Measurements from ENCODE around the gene TMEM101.
"Not testable (repeated sequence)": the region's sequence is repeated elsewhere in the genome, so short reads cannot be mapped to it uniquely, and the experiment has no call there.

Gene TMEM101

GRCh38 chr17:44038604-44039011 is 23.8 kb upstream of the TMEM101 start:
- DNase-seq (ENCODE audit: low spot score), result no peak
- no peaks in the 10 kb centered on the region for H3K9me3 Mint-ChIP-seq
- H3K27ac Mint-ChIP-seq, result no peak overlapping the region
- peaks cover 32% of the 10 kb centered on the region for H3K36me3 Mint-ChIP-seq (ENCODE audit: low read depth)
- H3K4me1 Mint-ChIP-seq (ENCODE audit: low read depth), result peaks cover 11% of the 10 kb centered on the region
- no peak overlapping the region for H3K4me3 Mint-ChIP-seq
- H3K27me3 Mint-ChIP-seq (ENCODE audit: low read depth), result no peaks in the 10 kb centered on the region

GRCh38 chr17:44037471-44037870 is 22.7 kb upstream of the TMEM101 start:
- Mint-ChIP-seq H3K27me3 (ENCODE audit: low read depth) (no peaks in the 10 kb centered on the region), H3K9me3 (no peaks in the 10 kb centered on the region), H3K36me3 (ENCODE audit: low read depth) (peaks cover 37% of the 10 kb centered on the region), H3K4me1 (ENCODE audit: low read depth) (peaks cover 11% of the 10 kb centered on the region), H3K27ac (no peak overlapping the region), H3K4me3 (no peak overlapping the region)
- DNase-seq (ENCODE audit: low spot score), result no peak

GRCh38 chr17:44034688-44035087 is 19.9 kb upstream of the TMEM101 start:
- H3K4me1 Mint-ChIP-seq (ENCODE audit: low read depth); H3K27me3 Mint-ChIP-seq (ENCODE audit: low read depth); H3K9me3 Mint-ChIP-seq; H3K27ac Mint-ChIP-seq; DNase-seq (ENCODE audit: low spot score); H3K4me3 Mint-ChIP-seq: not testable (repeated sequence)
- H3K36me3 Mint-ChIP-seq (ENCODE audit: low read depth), result peaks cover 42% of the 10 kb centered on the region

- no peak for DNase-seq (ENCODE audit: low spot score)
- Mint-ChIP-seq H3K4me3 (no peak overlapping the region), H3K27me3 (ENCODE audit: low read depth) (no peaks in the 10 kb centered on the region), H3K4me1 (ENCODE audit: low read depth) (peaks cover 12% of the 10 kb centered on the region), H3K27ac (no peak overlapping the region), H3K36me3 (ENCODE audit: low read depth) (peaks cover 45% of the 10 kb centered on the region), H3K9me3 (no peaks in the 10 kb centered on the region)
Measured at GRCh38 chr17:44033861-44034408, 19.2 kb upstream of the TMEM101 start.

- H3K36me3 Mint-ChIP-seq (ENCODE audit: low read depth), result peaks cover 34% of the 10 kb centered on the region
- H3K4me1 Mint-ChIP-seq (ENCODE audit: low read depth), result peaks cover 13% of the 10 kb centered on the region
- no peak for DNase-seq (ENCODE audit: low spot score)
- no peak overlapping the region for H3K27ac Mint-ChIP-seq
- no peaks in the 10 kb centered on the region for H3K27me3 Mint-ChIP-seq (ENCODE audit: low read depth)
- no peaks in the 10 kb centered on the region for H3K9me3 Mint-ChIP-seq
- no peak overlapping the region for H3K4me3 Mint-ChIP-seq
Measured at GRCh38 chr17:44030482-44030881, 15.7 kb upstream of the TMEM101 start.

- no peaks in the 10 kb centered on the region for H3K27me3 Mint-ChIP-seq (ENCODE audit: low read depth)
- peaks cover 13% of the 10 kb centered on the region for H3K4me1 Mint-ChIP-seq (ENCODE audit: low read depth)
- peaks cover 34% of the 10 kb centered on the region for H3K36me3 Mint-ChIP-seq (ENCODE audit: low read depth)
- DNase-seq (ENCODE audit: low spot score), result no peak
- H3K27ac Mint-ChIP-seq, result no peak overlapping the region
- no peak overlapping the region for H3K4me3 Mint-ChIP-seq
- no peaks in the 10 kb centered on the region for H3K9me3 Mint-ChIP-seq
Measured at GRCh38 chr17:44029736-44030135, 15.0 kb upstream of the TMEM101 start.

GRCh38 chr17:44024853-44025252 is 10.1 kb upstream of the TMEM101 start:
- Mint-ChIP-seq H3K27me3 (ENCODE audit: low read depth) (no peaks in the 10 kb centered on the region), H3K9me3 (no peaks in the 10 kb centered on the region), H3K4me3 (no peak overlapping the region), H3K36me3 (ENCODE audit: low read depth) (peaks cover 8% of the 10 kb centered on the region), H3K27ac (no peak overlapping the region), H3K4me1 (ENCODE audit: low read depth) (peaks cover 10% of the 10 kb centered on the region)
- no peak for DNase-seq (ENCODE audit: low spot score)

- peaks cover 4% of the 10 kb centered on the region for H3K4me1 Mint-ChIP-seq (ENCODE audit: low read depth)
- DNase-seq (ENCODE audit: low spot score), result no peak
- peaks cover 4% of the 10 kb centered on the region for H3K36me3 Mint-ChIP-seq (ENCODE audit: low read depth)
- H3K9me3 Mint-ChIP-seq, result no peaks in the 10 kb centered on the region
- H3K4me3 Mint-ChIP-seq, result no peak overlapping the region
- H3K27me3 Mint-ChIP-seq (ENCODE audit: low read depth), result no peaks in the 10 kb centered on the region
- no peak overlapping the region for H3K27ac Mint-ChIP-seq
Measured at GRCh38 chr17:44024271-44024663, 9.5 kb upstream of the TMEM101 start.

- Mint-ChIP-seq H3K4me1 (ENCODE audit: low read depth) (no peaks in the 10 kb centered on the region), H3K27ac (no peak overlapping the region), H3K9me3 (no peaks in the 10 kb centered on the region), H3K27me3 (ENCODE audit: low read depth) (no peaks in the 10 kb centered on the region), H3K36me3 (ENCODE audit: low read depth) (peaks cover 2% of the 10 kb centered on the region), H3K4me3 (no peak overlapping the region)
- no peak for DNase-seq (ENCODE audit: low spot score)
Measured at GRCh38 chr17:44023545-44024270, 8.9 kb upstream of the TMEM101 start.

GRCh38 chr17:44022246-44022645 is 7.5 kb upstream of the TMEM101 start:
- H3K9me3 Mint-ChIP-seq, result no peaks in the 10 kb centered on the region
- H3K4me1 Mint-ChIP-seq (ENCODE audit: low read depth), result no peaks in the 10 kb centered on the region
- no peak for DNase-seq (ENCODE audit: low spot score)
- no peak overlapping the region for H3K27ac Mint-ChIP-seq
- no peaks in the 10 kb centered on the region for H3K27me3 Mint-ChIP-seq (ENCODE audit: low read depth)
- H3K4me3 Mint-ChIP-seq, result no peak overlapping the region
- H3K36me3 Mint-ChIP-seq (ENCODE audit: low read depth), result peaks cover 2% of the 10 kb centered on the region

- not testable (repeated sequence) for H3K9me3 Mint-ChIP-seq; H3K27me3 Mint-ChIP-seq (ENCODE audit: low read depth); H3K36me3 Mint-ChIP-seq (ENCODE audit: low read depth); H3K27ac Mint-ChIP-seq; H3K4me1 Mint-ChIP-seq (ENCODE audit: low read depth); DNase-seq (ENCODE audit: low spot score); H3K4me3 Mint-ChIP-seq
Measured at GRCh38 chr17:44021227-44021626, 6.5 kb upstream of the TMEM101 start.

GRCh38 chr17:44014133-44014436 is 678 bp downstream of the TMEM101 start:
- Mint-ChIP-seq H3K27me3 (ENCODE audit: low read depth) (no peaks in the 10 kb centered on the region), H3K4me1 (ENCODE audit: low read depth) (peaks cover 13% of the 10 kb centered on the region), H3K9me3 (no peaks in the 10 kb centered on the region), H3K27ac (peak overlapping the region; percentile 96), H3K4me3 (peak overlapping the region; percentile 100), H3K36me3 (ENCODE audit: low read depth) (peaks cover 7% of the 10 kb centered on the region)
- DNase-seq (ENCODE audit: low spot score), result no peak

GRCh38 chr17:44012874-44013273 is 1.9 kb downstream of the TMEM101 start:
- no peaks in the 10 kb centered on the region for H3K9me3 Mint-ChIP-seq
- H3K4me1 Mint-ChIP-seq (ENCODE audit: low read depth), result peaks cover 18% of the 10 kb centered on the region
- H3K27ac Mint-ChIP-seq, result no peak overlapping the region
- H3K27me3 Mint-ChIP-seq (ENCODE audit: low read depth), result no peaks in the 10 kb centered on the region
- peak overlapping the region; percentile 100 for H3K4me3 Mint-ChIP-seq
- no peak for DNase-seq (ENCODE audit: low spot score)
- H3K36me3 Mint-ChIP-seq (ENCODE audit: low read depth), result peaks cover 7% of the 10 kb centered on the region

- no peak overlapping the region for H3K27ac Mint-ChIP-seq
- H3K27me3 Mint-ChIP-seq (ENCODE audit: low read depth), result no peaks in the 10 kb centered on the region
- DNase-seq (ENCODE audit: low spot score), result no peak
- H3K4me1 Mint-ChIP-seq (ENCODE audit: low read depth), result peaks cover 21% of the 10 kb centered on the region
- H3K9me3 Mint-ChIP-seq, result no peaks in the 10 kb centered on the region
- H3K36me3 Mint-ChIP-seq (ENCODE audit: low read depth), result peaks cover 7% of the 10 kb centered on the region
- no peak overlapping the region for H3K4me3 Mint-ChIP-seq
Measured at GRCh38 chr17:44012391-44012790, 2.4 kb downstream of the TMEM101 start.

GRCh38 chr17:44011876-44012275 is 2.9 kb downstream of the TMEM101 start:
- Mint-ChIP-seq H3K27me3 (ENCODE audit: low read depth) (peaks cover 1% of the 10 kb centered on the region), H3K4me1 (ENCODE audit: low read depth) (peaks cover 23% of the 10 kb centered on the region), H3K9me3 (no peaks in the 10 kb centered on the region), H3K4me3 (no peak overlapping the region), H3K36me3 (ENCODE audit: low read depth) (peaks cover 7% of the 10 kb centered on the region), H3K27ac (no peak overlapping the region)
- DNase-seq (ENCODE audit: low spot score), result no peak
